ENCODE results near the gene EPHA10. TPM values are rescaled to one million over a fixed set of nuclear protein-coding genes. Genes with fewer than 3 reads are reported as not detected.

The EPHA10 gene
- total and polyA plus RNA-seq, 5 donors, result 0.11 to 1.1 (median 0.36) TPM

DNA sequence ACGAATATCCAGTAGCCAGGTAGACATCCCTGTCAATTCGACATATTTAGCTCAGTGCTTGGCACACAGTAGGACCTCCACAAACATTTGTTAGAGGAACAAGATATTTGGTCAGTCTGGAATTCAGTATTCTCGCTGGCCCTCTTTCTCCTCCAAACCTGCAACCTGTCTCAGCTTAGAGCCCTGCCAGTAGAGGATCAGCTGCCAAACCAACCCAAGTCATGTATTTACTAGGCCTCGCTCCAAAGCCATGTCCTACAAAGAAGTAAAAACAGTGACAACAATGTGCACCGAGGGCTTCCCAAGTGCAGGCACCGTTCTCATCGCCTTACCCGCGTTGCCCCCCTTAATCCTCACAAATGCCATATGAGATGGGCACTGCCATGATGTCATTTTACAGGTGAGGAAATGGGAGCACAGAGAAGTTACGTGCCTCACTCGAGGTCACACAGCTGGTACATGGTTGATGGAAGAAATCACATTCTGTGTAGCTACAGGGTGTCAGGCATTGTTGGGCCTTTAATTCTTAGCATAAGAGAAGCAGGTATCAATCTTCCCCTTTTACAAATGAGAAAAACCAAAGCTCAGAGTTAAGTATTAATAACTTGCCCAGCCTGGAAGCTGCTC is 98.6 kb downstream of the EPHA10 start:
- Histone ChIP-seq H3K4me1 (ENCODE audit: control insufficient read depth, insufficient read depth, low read length) (no peaks in the 10 kb centered on the region), H3K9me3 (ENCODE audit: control insufficient read depth, low read length) (no peaks in the 10 kb centered on the region), H3K4me3 (ENCODE audit: low read length) (no peak overlapping the region), H3K27me3 (ENCODE audit: control insufficient read depth, insufficient read depth) (no peaks in the 10 kb centered on the region), H3K27ac (ENCODE audit: low read length) (no peak overlapping the region)
- no peak for DNase-seq
- intact Hi-C loops (cut with DNase I), result no loop called here
- 84% methylated on average over 11 of the region's 11 CpGs for WGBS
- no peak for ATAC-seq

Other genes with a start within 250 kb of the EPHA10 start
- 1 to 10 TPM; 7.9 to 9.9 (median 8.4) TPM for gene SNIP1, start 210.8 kb downstream of the EPHA10 start, total RNA-seq
- gene SNIP1, start 210.8 kb downstream of the EPHA10 start, polyA plus RNA-seq, result 4.5 TPM
- 1 to 10 TPM; 7.3 to 9.9 (median 8.7) TPM for gene DNALI1, start 208.2 kb downstream of the EPHA10 start, total RNA-seq
- gene DNALI1, start 208.2 kb downstream of the EPHA10 start, polyA plus RNA-seq, result 7.7 TPM
- 10 to 100 TPM; 22.2 to 33.5 (median 25.9) TPM for gene GNL2, start 169.2 kb downstream of the EPHA10 start, total RNA-seq
- 33.5 TPM for gene GNL2, start 169.2 kb downstream of the EPHA10 start, polyA plus RNA-seq
- under 1 TPM in 3 of 4 donors, not detected in 1; 0.15 to 0.50 (median 0.26) TPM for gene RSPO1, start 130.2 kb downstream of the EPHA10 start, total RNA-seq
- gene RSPO1, start 130.2 kb downstream of the EPHA10 start, polyA plus RNA-seq, result not detected
- gene CDCA8, start 72.6 kb downstream of the EPHA10 start, total RNA-seq, result 1 to 10 TPM in 1 of 4 donors, under 1 TPM in 2, not detected in 1; 0.25 to 1.1 (median 0.68) TPM
- 0.38 TPM for gene CDCA8, start 72.6 kb downstream of the EPHA10 start, polyA plus RNA-seq
- 1 to 10 TPM in 3 of 4 donors, under 1 TPM in 1; 0.69 to 1.5 (median 1.2) TPM for gene MANEAL, start 28.7 kb upstream of the EPHA10 start, total RNA-seq
- 0.93 TPM for gene MANEAL, start 28.7 kb upstream of the EPHA10 start, polyA plus RNA-seq
- 10 to 100 TPM; 45.5 to 61.2 (median 55.5) TPM for gene C1orf122, start 42.7 kb upstream of the EPHA10 start, total RNA-seq
- gene C1orf122, start 42.7 kb upstream of the EPHA10 start, polyA plus RNA-seq, result 84.0 TPM
- 1 to 10 TPM; 4.0 to 8.4 (median 5.8) TPM for gene YRDC, start 43.1 kb upstream of the EPHA10 start, total RNA-seq
- gene YRDC, start 43.1 kb upstream of the EPHA10 start, polyA plus RNA-seq, result 5.7 TPM
- 10 to 100 TPM in 3 of 4 donors, 1 to 10 TPM in 1; 8.9 to 13.4 (median 11.0) TPM for gene MTF1, start 94.5 kb upstream of the EPHA10 start, total RNA-seq
- gene MTF1, start 94.5 kb upstream of the EPHA10 start, polyA plus RNA-seq, result 2.4 TPM
- 10 to 100 TPM; 16.4 to 22.4 (median 17.6) TPM for gene INPP5B, start 181.9 kb upstream of the EPHA10 start, total RNA-seq
- 11.7 TPM for gene INPP5B, start 181.9 kb upstream of the EPHA10 start, polyA plus RNA-seq
- 10 to 100 TPM; 25.2 to 34.1 (median 31.0) TPM for gene SF3A3, start 224.9 kb upstream of the EPHA10 start, total RNA-seq
- gene SF3A3, start 224.9 kb upstream of the EPHA10 start, polyA plus RNA-seq, result 14.4 TPM
- gene FHL3, start 240.4 kb upstream of the EPHA10 start, total RNA-seq, result 10 to 100 TPM in 1 of 4 donors, 1 to 10 TPM in 3; 8.1 to 15.6 (median 9.1) TPM
- 9.7 TPM for gene FHL3, start 240.4 kb upstream of the EPHA10 start, polyA plus RNA-seq
- gene UTP11, start 247.6 kb upstream of the EPHA10 start, total RNA-seq, result 10 to 100 TPM; 25.5 to 31.9 (median 30.0) TPM
- 34.5 TPM for gene UTP11, start 247.6 kb upstream of the EPHA10 start, polyA plus RNA-seq